ENCODE measurements around the gene SELENOS. TPM values are rescaled to one million over a fixed set of nuclear protein-coding genes. Genes with fewer than 3 reads are reported as not detected.

The SELENOS gene
- total RNA-seq, result 55.8 and 69.5 TPM in 2 replicates

GRCh38 chr15:101277038-101277822 lies at the start of gene SELENOS:
TSS of gene SELENOS (minus strand) at chr15:101277485. CDS start at chr15:101277417, 68 bp downstream.

DNA sequence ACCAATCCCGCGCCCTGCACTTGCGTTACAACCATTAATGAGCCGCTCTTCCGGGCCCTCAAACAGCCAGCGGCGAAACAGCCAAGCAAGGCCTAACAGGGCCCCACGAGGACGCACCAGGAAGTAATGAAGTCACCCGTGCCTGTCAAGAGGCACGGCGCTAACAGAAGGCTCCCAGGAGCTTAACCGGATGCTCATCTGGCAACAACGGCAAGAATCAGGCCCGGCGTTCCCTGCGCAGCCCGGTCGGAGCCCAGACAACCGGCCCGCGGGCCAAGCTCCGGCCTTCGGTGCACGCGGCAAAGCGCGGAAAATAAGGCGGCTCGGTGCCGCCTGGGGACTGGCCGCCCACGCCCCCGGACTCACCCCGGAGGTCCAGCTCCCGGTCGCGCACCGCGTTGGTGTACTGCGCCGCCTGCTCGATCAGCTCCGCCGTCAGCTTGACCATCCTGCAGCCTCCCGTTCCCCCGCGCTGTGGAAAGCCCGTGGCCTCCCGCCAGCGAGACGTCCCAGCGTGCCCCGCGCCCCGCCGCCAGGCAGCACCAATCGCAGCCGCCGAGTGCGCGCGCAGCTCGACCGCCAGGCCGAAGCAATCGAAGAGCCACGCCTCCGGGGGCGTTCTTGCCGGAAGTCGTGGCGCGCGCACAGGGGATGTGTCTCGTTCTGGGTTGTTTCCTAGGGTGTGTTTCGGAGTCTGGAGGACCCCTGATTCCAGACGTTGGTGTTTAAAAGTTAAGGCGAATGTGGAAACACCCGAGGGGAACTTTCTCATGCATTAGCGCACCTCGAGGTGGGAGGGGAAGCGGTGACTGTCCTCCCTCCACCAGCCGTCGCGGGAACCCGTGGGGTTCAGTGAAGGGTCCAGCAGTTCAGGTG lies 17.7 kb upstream of the SELENOS start, which contains the start of gene SNRPA1:
SNRPA1 (minus strand) TSS at position 518 of the 876 bp plus-strand sequence; CDS start at position 448, 70 bp downstream.

DNA sequence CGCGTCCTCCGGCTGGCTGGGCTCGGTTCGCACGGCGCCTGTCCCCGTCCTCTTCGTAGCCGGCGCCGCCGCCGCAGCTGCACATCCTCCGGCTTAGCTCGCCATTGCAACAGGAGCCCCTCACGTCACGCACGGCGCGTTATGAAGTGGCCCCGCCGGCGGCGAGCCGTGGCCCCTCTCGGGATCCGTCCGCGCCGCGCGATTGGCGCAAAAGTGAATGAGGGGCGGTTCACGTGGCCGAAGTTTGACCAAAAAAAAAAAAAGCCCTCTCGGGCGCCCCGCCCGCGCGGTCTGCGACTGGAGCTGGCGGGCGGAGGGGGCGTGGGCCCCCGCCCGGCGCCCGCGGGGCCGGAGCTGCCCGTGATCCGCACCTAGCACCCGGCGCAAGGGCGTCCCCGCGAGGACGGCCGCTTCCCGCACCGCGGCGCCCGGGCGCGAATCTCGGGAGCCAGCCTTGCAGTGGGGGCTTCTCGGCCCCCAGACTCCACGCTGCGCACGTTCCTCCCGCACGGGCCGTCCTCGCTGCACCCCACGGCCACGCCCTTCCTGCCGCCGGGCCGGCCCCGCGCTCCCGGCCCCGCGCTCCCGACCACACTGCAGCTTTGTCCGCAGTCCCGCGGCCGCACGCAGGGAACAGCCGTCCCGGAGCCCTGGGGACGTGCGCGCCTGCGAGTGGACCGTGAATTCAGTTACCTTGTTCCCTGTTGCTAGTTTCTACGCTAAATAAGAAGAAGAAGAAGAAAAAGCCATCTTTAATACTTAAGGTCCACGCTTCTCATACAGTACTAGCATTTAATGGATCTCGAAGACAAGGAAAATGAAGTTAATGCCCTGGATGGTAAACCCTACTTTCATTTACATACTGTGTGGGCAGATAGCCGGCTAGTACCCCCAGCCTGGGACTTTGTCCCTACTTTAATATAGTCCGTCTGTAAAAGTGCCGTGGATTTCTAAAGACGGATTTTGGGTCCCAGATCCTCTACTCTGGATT lies 25.2 kb downstream of the SELENOS start, which contains the start of gene CHSY1:
CHSY1 (minus strand) TSS at position 219 of the 991 bp plus-strand sequence. CDS start 592 bp downstream, outside the sequence.

Other genes starting within 250 kb of the SELENOS start
- gene CHSY1, start 25.4 kb downstream of the SELENOS start, total RNA-seq, result 29.7 and 58.7 TPM in 2 replicates
- 13.8 and 24.4 TPM in 2 replicates for gene SNRPA1, start 17.8 kb upstream of the SELENOS start, total RNA-seq
- 0.27 and 0.94 TPM in 2 replicates for gene PCSK6, start 212.2 kb upstream of the SELENOS start, total RNA-seq